ENCODE data around the gene FBXW9. TPM values are rescaled to one million over a fixed set of nuclear protein-coding genes. Genes with fewer than 3 reads are reported as not detected.

FBXW9 gene
- total and polyA plus RNA-seq, 2 of the 13 experiments (the other 11 are each of a cell fraction or from before 2014, with no cell fraction given): 5.7 to 6.1 TPM

DNA sequence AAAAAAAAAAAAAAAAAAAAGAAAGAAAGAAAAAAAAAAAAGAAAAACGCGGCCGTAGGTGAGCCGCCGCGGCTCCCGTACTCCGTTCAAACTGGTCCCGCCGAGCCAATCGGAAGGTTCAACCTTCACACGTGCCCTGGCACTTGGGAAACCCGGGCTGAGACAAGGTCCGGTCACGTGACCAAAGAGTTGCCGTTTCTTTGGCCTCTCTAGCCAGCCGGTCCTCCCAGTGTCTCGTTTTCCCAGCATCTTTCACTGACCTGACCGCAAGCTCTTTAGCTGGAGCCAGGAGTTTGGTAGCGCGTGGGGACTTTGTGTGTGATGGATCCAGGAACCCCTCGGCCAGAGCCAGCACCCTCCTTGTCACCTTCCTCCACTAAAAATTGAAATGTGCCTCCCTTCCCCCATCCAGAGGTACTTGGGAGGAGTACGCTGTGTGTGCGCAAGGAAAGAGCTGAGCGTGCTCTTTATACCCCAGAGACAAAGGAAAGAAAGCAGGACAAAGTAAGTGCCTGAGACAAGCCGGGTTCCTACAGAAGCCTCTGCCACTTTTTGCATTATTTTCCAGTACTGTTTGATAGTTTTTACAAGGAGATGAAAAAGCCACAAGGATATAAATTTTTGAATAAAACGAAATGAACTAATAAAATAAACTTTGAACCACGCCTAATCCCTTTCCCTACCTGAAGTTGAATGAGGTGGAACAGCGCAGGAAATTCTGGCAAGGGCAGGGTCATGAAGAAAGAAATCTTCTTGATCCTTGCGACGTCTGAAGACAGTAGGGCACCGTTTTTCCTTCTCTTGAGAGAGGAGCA is 26.3 kb upstream of the FBXW9 start (continued):
- TF ChIP-seq, protein P1, sequence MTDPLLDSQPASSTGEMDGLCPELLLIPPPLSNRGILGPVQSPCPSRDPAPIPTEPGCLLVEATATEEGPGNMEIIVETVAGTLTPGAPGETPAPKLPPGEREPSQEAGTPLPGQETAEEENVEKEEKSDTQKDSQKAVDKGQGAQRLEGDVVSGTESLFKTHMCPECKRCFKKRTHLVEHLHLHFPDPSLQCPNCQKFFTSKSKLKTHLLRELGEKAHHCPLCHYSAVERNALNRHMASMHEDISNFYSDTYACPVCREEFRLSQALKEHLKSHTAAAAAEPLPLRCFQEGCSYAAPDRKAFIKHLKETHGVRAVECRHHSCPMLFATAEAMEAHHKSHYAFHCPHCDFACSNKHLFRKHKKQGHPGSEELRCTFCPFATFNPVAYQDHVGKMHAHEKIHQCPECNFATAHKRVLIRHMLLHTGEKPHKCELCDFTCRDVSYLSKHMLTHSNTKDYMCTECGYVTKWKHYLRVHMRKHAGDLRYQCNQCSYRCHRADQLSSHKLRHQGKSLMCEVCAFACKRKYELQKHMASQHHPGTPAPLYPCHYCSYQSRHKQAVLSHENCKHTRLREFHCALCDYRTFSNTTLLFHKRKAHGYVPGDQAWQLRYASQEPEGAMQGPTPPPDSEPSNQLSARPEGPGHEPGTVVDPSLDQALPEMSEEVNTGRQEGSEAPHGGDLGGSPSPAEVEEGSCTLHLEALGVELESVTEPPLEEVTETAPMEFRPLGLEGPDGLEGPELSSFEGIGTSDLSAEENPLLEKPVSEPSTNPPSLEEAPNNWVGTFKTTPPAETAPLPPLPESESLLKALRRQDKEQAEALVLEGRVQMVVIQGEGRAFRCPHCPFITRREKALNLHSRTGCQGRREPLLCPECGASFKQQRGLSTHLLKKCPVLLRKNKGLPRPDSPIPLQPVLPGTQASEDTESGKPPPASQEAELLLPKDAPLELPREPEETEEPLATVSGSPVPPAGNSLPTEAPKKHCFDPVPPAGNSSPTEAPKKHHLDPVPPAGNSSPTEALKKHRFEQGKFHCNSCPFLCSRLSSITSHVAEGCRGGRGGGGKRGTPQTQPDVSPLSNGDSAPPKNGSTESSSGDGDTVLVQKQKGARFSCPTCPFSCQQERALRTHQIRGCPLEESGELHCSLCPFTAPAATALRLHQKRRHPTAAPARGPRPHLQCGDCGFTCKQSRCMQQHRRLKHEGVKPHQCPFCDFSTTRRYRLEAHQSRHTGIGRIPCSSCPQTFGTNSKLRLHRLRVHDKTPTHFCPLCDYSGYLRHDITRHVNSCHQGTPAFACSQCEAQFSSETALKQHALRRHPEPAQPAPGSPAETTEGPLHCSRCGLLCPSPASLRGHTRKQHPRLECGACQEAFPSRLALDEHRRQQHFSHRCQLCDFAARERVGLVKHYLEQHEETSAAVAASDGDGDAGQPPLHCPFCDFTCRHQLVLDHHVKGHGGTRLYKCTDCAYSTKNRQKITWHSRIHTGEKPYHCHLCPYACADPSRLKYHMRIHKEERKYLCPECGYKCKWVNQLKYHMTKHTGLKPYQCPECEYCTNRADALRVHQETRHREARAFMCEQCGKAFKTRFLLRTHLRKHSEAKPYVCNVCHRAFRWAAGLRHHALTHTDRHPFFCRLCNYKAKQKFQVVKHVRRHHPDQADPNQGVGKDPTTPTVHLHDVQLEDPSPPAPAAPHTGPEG (CRISPR knock-in tag; IDR thresholded peaks at IDR 0.05): 0 out of 2 replicates have a peak, but pooled peaks have one; percentile 28
- no peak for TF ChIP-seq SNAI1 (CRISPR knock-in tag; IDR thresholded peaks at IDR 0.05; ENCODE audit: borderline replicate concordance)
- TF ChIP-seq TEAD3 (CRISPR knock-in tag; optimal IDR thresholded peaks at IDR 0.05; ENCODE audit: borderline replicate concordance): peak; percentile 59
- TF ChIP-seq SRY (CRISPR knock-in tag; IDR thresholded peaks at IDR 0.05): no peak
- TF ChIP-seq KDM6A (CRISPR knock-in tag; IDR thresholded peaks at IDR 0.05; ENCODE audit: low read depth): no peak
- TF ChIP-seq ZNF10 (CRISPR knock-in tag; IDR thresholded peaks at IDR 0.05; ENCODE audit: borderline replicate concordance, low read depth): no peak
- no peak for TF ChIP-seq PAWR (CRISPR knock-in tag; IDR thresholded peaks at IDR 0.05; ENCODE audit: borderline replicate concordance)
- TF ChIP-seq NFKB2 (CRISPR knock-in tag; IDR thresholded peaks at IDR 0.05; ENCODE audit: borderline replicate concordance): 0 out of 2 replicates have a peak, but pooled peaks have one; percentile 41
- TF ChIP-seq SRSF1 (optimal IDR thresholded peaks at IDR 0.05; ENCODE audit: low read depth, low read length): no peak
- TF ChIP-seq HDAC1 (CRISPR knock-in tag; IDR thresholded peaks at IDR 0.05): peak; percentile 80
- peak; percentile 49; the same call in 1 of the 2 replicates for TF ChIP-seq ARNT2 (CRISPR knock-in tag; IDR thresholded peaks at IDR 0.05; ENCODE audit: low read depth)
- TF ChIP-seq TBL1XR1 (IDR thresholded peaks at IDR 0.05; ENCODE audit: borderline replicate concordance, low read length, partially characterized antibody): peak; percentile 84
- TF ChIP-seq POLR2G (IDR thresholded peaks at IDR 0.05; ENCODE audit: low read depth, low read length): peak; percentile 79; the same call in 1 of the 2 replicates
- TF ChIP-seq, protein P2, sequence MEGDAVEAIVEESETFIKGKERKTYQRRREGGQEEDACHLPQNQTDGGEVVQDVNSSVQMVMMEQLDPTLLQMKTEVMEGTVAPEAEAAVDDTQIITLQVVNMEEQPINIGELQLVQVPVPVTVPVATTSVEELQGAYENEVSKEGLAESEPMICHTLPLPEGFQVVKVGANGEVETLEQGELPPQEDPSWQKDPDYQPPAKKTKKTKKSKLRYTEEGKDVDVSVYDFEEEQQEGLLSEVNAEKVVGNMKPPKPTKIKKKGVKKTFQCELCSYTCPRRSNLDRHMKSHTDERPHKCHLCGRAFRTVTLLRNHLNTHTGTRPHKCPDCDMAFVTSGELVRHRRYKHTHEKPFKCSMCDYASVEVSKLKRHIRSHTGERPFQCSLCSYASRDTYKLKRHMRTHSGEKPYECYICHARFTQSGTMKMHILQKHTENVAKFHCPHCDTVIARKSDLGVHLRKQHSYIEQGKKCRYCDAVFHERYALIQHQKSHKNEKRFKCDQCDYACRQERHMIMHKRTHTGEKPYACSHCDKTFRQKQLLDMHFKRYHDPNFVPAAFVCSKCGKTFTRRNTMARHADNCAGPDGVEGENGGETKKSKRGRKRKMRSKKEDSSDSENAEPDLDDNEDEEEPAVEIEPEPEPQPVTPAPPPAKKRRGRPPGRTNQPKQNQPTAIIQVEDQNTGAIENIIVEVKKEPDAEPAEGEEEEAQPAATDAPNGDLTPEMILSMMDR (CRISPR knock-in tag; IDR thresholded peaks at IDR 0.05): no peak; the same call in 1 of the 2 replicates
- TF ChIP-seq, protein P3, sequence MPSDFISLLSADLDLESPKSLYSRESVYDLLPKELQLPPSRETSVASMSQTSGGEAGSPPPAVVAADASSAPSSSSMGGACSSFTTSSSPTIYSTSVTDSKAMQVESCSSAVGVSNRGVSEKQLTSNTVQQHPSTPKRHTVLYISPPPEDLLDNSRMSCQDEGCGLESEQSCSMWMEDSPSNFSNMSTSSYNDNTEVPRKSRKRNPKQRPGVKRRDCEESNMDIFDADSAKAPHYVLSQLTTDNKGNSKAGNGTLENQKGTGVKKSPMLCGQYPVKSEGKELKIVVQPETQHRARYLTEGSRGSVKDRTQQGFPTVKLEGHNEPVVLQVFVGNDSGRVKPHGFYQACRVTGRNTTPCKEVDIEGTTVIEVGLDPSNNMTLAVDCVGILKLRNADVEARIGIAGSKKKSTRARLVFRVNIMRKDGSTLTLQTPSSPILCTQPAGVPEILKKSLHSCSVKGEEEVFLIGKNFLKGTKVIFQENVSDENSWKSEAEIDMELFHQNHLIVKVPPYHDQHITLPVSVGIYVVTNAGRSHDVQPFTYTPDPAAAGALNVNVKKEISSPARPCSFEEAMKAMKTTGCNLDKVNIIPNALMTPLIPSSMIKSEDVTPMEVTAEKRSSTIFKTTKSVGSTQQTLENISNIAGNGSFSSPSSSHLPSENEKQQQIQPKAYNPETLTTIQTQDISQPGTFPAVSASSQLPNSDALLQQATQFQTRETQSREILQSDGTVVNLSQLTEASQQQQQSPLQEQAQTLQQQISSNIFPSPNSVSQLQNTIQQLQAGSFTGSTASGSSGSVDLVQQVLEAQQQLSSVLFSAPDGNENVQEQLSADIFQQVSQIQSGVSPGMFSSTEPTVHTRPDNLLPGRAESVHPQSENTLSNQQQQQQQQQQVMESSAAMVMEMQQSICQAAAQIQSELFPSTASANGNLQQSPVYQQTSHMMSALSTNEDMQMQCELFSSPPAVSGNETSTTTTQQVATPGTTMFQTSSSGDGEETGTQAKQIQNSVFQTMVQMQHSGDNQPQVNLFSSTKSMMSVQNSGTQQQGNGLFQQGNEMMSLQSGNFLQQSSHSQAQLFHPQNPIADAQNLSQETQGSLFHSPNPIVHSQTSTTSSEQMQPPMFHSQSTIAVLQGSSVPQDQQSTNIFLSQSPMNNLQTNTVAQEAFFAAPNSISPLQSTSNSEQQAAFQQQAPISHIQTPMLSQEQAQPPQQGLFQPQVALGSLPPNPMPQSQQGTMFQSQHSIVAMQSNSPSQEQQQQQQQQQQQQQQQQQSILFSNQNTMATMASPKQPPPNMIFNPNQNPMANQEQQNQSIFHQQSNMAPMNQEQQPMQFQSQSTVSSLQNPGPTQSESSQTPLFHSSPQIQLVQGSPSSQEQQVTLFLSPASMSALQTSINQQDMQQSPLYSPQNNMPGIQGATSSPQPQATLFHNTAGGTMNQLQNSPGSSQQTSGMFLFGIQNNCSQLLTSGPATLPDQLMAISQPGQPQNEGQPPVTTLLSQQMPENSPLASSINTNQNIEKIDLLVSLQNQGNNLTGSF (CRISPR knock-in tag; IDR thresholded peaks at IDR 0.05): no peak
